Neuron (in vitro differentiated cells): ENCODE data around the gene ETFRF1.

Source experiments
- H2AFZ ChIP-seq: one replicate; pipeline ENCODE4 v1.6.1; 2013; ENCODE audit warnings: low read depth, mild to moderate bottlenecking, inconsistent platforms, low read length, moderate library complexity
- H3K27me3 ChIP-seq: one replicate; pipeline ENCODE4 v1.6.1; 2013; ENCODE audit warnings: low read length; ENCODE audit not compliant: insufficient read depth
- H3K36me3 ChIP-seq: one replicate; pipeline ENCODE4 v1.6.1; 2013; ENCODE audit warnings: low read length; ENCODE audit not compliant: insufficient read depth
- H3K4me1 ChIP-seq: one replicate; pipeline ENCODE4 v1.6.1; 2013; ENCODE audit warnings: low read length; ENCODE audit not compliant: insufficient read depth
- H3K4me3 ChIP-seq: 2 replicates; pipeline ENCODE4 v1.5.1; 2013; ENCODE audit warnings: mild to moderate bottlenecking, low read length, moderate library complexity
- H3K9me3 ChIP-seq: one replicate; pipeline ENCODE4 v1.6.1; 2013; ENCODE audit warnings: low read length

Gene ETFRF1

GRCh38 chr12:25195056-25195971 lies at the start of gene ETFRF1, which contains the start of gene DNAI7:
ETFRF1 (plus strand) TSS chr12:25195237; CDS start chr12:25203957, 8,720 bp downstream.
DNAI7 (minus strand) TSS chr12:25195160; CDS start chr12:25195078, 82 bp downstream.
- H3K4me1 ChIP-seq: peaks cover 6% of the 10 kb centered on the region
- H3K27me3 ChIP-seq: no peaks in the 10 kb centered on the region
- H2AFZ ChIP-seq: peak within 1 kb of the TSS; percentile 70

DNA sequence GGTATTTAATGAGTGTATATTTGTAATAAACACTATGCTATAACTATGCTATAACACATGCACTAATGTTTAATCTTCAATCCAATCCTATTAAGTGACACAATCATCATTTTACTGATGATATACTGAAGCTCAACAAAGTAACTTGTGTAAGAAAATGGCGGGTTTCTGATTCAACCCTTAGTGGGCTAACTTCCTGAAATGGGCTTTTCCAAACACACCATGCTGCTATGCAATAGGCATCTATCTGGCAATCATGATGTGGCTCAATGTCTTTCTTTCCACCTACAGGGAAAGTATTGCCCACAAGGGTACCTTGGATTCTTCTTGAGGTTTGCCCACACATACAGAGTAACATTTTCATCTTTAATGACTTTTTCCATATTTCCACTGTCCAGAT lies 48.4 kb upstream of the ETFRF1 start:
- no peaks in the 10 kb centered on the region for H3K4me1 ChIP-seq
- H3K4me3 ChIP-seq: no peak overlapping the region
- no peaks in the 10 kb centered on the region for H3K27me3 ChIP-seq
- no peak overlapping the region for H2AFZ ChIP-seq
- no peaks in the 10 kb centered on the region for H3K36me3 ChIP-seq
- peaks cover 2% of the 10 kb centered on the region for H3K9me3 ChIP-seq

More at GRCh38 chr12:25195056-25195971, at the start of gene ETFRF1, which contains the start of gene DNAI7:
- Histone ChIP-seq H3K9me3 (no peaks in the 10 kb centered on the region), H3K4me3 (peak within 1 kb of the TSS; percentile 96), H3K36me3 (no peaks in the 10 kb centered on the region)

- no peaks in the 10 kb centered on the region for H3K9me3 ChIP-seq
- H2AFZ ChIP-seq: peak overlapping the region; percentile 8
- H3K4me3 ChIP-seq: no peak overlapping the region
- H3K27me3 ChIP-seq: no peaks in the 10 kb centered on the region
- no peaks in the 10 kb centered on the region for H3K4me1 ChIP-seq
- H3K36me3 ChIP-seq: no peaks in the 10 kb centered on the region
Measured at GRCh38 chr12:25151476-25151875, 43.6 kb upstream of the ETFRF1 start.

GRCh38 chr12:25152055-25152454 lies 43.0 kb upstream of the ETFRF1 start:
- no peaks in the 10 kb centered on the region for H3K9me3 ChIP-seq

GRCh38 chr12:25155022-25155576 lies 39.9 kb upstream of the ETFRF1 start:
- no peak overlapping the region for H3K4me3 ChIP-seq
- H3K36me3 ChIP-seq: no peaks in the 10 kb centered on the region
- no peaks in the 10 kb centered on the region for H3K4me1 ChIP-seq
- H2AFZ ChIP-seq: no peak overlapping the region
- no peaks in the 10 kb centered on the region for H3K27me3 ChIP-seq
- H3K9me3 ChIP-seq: no peaks in the 10 kb centered on the region

More at GRCh38 chr12:25152055-25152454, 43.0 kb upstream of the ETFRF1 start:
- Histone ChIP-seq H3K4me3 (no peak overlapping the region), H2AFZ (no peak overlapping the region), H3K36me3 (no peaks in the 10 kb centered on the region), H3K4me1 (no peaks in the 10 kb centered on the region), H3K27me3 (no peaks in the 10 kb centered on the region)

- no peaks in the 10 kb centered on the region for H3K4me1 ChIP-seq
- no peak overlapping the region for H2AFZ ChIP-seq
- no peaks in the 10 kb centered on the region for H3K36me3 ChIP-seq
- H3K9me3 ChIP-seq: no peaks in the 10 kb centered on the region
- no peaks in the 10 kb centered on the region for H3K27me3 ChIP-seq
- no peak overlapping the region for H3K4me3 ChIP-seq
Measured at GRCh38 chr12:25156061-25156460, 39.0 kb upstream of the ETFRF1 start.

DNA sequence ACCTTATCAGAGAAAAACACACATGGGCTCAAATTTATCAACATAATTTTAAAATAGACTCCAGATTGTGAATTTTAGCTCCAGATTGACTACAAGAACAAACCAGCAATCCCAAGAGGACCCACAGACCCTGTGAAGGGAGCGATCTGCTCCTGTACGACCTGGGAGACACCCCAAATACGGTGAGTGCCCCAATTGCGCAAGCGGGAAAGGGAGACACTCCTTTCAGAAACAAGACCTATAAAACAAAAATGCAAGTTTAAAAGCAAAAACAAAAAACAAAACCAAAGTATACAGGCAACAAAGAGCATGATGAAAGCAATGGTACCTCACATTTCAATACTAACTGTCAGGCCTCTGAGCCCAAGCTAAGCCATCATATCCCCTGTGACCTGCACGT lies 32.2 kb upstream of the ETFRF1 start:
- Histone ChIP-seq H3K27me3 (no peaks in the 10 kb centered on the region), H3K4me1 (no peaks in the 10 kb centered on the region), H3K9me3 (no peaks in the 10 kb centered on the region), H3K4me3 (no peak overlapping the region), H2AFZ (no peak overlapping the region), H3K36me3 (no peaks in the 10 kb centered on the region)

DNA sequence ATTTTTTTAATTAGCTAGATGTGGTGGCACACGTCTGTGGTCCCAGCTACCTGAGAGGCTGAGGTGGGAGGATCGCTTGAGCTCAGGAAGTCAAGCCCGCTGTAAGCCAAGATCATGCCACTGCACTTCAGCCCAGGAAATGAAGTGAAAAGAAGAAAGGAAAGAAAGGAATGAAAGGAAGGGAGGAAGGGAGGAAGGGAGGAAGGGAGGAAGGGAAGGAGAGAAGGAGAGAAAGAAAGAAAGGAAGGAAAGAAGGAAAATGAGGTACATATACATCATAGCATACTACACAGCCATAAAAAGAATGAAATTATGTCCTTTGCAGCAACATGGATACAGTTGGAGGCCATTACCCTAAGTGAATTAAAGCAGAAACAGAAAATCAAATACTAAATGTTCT lies 12.3 kb upstream of the ETFRF1 start:
- no peak overlapping the region for H2AFZ ChIP-seq
- H3K36me3 ChIP-seq: no peaks in the 10 kb centered on the region
- H3K4me1 ChIP-seq: no peaks in the 10 kb centered on the region
- H3K4me3 ChIP-seq: no peak overlapping the region
- no peaks in the 10 kb centered on the region for H3K9me3 ChIP-seq
- no peaks in the 10 kb centered on the region for H3K27me3 ChIP-seq

GRCh38 chr12:25184132-25184531 lies 10.9 kb upstream of the ETFRF1 start:
- Histone ChIP-seq H2AFZ (no peak overlapping the region), H3K36me3 (no peaks in the 10 kb centered on the region), H3K4me1 (no peaks in the 10 kb centered on the region), H3K27me3 (no peaks in the 10 kb centered on the region), H3K9me3 (no peaks in the 10 kb centered on the region), H3K4me3 (no peak overlapping the region)

DNA sequence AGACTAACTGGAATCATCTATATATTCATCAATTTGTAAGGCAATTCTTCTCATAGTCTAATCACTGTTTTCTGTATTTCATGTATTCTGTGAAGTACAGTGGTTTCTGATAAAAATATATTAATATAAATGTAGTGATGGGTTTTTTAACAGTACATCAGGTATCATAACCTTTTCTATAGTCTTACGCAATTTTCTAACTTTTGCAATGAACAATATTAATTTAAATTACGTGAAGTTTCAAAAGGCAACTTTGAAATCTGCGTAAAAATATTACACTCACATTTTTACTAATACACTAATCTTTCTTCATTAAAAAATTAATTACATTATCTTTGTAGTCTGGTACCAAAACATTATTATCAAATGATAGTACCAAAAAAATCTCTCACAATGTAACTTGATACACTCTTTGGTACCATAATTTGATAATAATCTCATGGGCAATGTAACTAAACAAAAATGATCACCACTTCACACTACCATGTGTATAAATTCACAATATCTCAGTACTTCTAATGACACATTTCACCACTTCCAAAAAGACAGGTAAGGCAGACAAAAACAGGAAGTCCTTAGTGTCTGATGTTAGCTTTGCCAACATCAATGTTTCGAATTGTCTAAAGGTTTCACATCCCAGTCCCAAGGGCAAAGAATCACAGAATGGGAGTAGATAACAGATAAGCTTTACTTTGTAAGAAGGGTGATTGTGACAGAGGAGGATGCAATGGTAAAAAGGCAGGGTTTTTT lies 8.8 kb upstream of the ETFRF1 start:
- Histone ChIP-seq H3K4me3 (no peak overlapping the region), H3K9me3 (no peaks in the 10 kb centered on the region), H3K27me3 (no peaks in the 10 kb centered on the region), H2AFZ (no peak overlapping the region), H3K36me3 (no peaks in the 10 kb centered on the region), H3K4me1 (no peaks in the 10 kb centered on the region)

- Histone ChIP-seq H3K4me3 (no peak overlapping the region), H2AFZ (no peak overlapping the region), H3K36me3 (no peaks in the 10 kb centered on the region), H3K27me3 (no peaks in the 10 kb centered on the region), H3K4me1 (no peaks in the 10 kb centered on the region), H3K9me3 (no peaks in the 10 kb centered on the region)
Measured at GRCh38 chr12:25186788-25187402, 8.1 kb upstream of the ETFRF1 start.

DNA sequence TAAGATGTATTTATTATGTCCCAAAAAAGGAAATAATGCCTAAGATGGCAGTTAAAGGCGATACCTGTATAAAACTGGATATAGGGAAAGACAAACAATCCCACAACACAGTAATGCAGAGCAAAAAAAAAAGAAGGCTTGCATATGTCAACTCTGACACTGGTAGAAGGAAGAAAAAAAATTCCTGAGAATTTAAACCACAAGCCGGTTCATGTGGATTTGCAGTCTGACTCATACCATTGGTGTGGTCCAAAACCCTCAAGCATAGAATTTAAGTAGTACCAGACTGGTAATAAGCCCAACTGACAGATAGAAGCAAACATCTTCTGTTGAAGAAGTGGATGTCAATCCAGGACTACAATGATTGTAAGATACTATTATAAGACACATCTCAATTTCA lies 7.3 kb upstream of the ETFRF1 start:
- Histone ChIP-seq H2AFZ (no peak overlapping the region), H3K36me3 (no peaks in the 10 kb centered on the region), H3K4me3 (no peak overlapping the region), H3K9me3 (no peaks in the 10 kb centered on the region), H3K27me3 (no peaks in the 10 kb centered on the region), H3K4me1 (no peaks in the 10 kb centered on the region)
